Measurements from ENCODE around the gene U2SURP. TPM values are rescaled to one million over a fixed set of nuclear protein-coding genes. Genes with fewer than 3 reads are reported as not detected.
"Not testable (repeated sequence)": the region's sequence is repeated elsewhere in the genome, so short reads cannot be mapped to it uniquely, and the experiment has no call there.

Gene U2SURP
- total RNA-seq, 1 donor from 2014 or later, result 68.2 TPM

- no peak for DNase-seq (ENCODE audit: low spot score)
Observed at GRCh38 chr3:143011705-143012104, 10.3 kb downstream of the U2SURP start.

- DNase-seq (ENCODE audit: low spot score), result no peak
Observed at GRCh38 chr3:143014921-143015320, 13.6 kb downstream of the U2SURP start.

- DNase-seq (ENCODE audit: low spot score), result no peak
Observed at GRCh38 chr3:143016321-143016972, 15.1 kb downstream of the U2SURP start.

- DNase-seq (ENCODE audit: low spot score), result no peak
Observed at GRCh38 chr3:143024351-143024960, 23.1 kb downstream of the U2SURP start.

- DNase-seq (ENCODE audit: low spot score), result no peak
Observed at GRCh38 chr3:143031327-143031726, 30.0 kb downstream of the U2SURP start.

- not testable (repeated sequence) for DNase-seq (ENCODE audit: low spot score)
Observed at GRCh38 chr3:143031796-143032387, 30.5 kb downstream of the U2SURP start.

- DNase-seq (ENCODE audit: low spot score), result no peak
Observed at GRCh38 chr3:143035466-143036211, 34.3 kb downstream of the U2SURP start.

- no peak for DNase-seq (ENCODE audit: low spot score)
Observed at GRCh38 chr3:143036557-143036956, 35.2 kb downstream of the U2SURP start.

GRCh38 chr3:143037867-143038266, 36.5 kb downstream of the U2SURP start:
- DNase-seq (ENCODE audit: low spot score), result no peak

- no peak for DNase-seq (ENCODE audit: low spot score)
Observed at GRCh38 chr3:143040261-143040879, 39.0 kb downstream of the U2SURP start.

GRCh38 chr3:143041903-143042302, 40.5 kb downstream of the U2SURP start:
- DNase-seq (ENCODE audit: low spot score), result no peak

GRCh38 chr3:143045639-143046038, 44.3 kb downstream of the U2SURP start:
- DNase-seq (ENCODE audit: low spot score), result no peak

- not testable (repeated sequence) for DNase-seq (ENCODE audit: low spot score)
Observed at GRCh38 chr3:143046075-143046474, 44.7 kb downstream of the U2SURP start.

GRCh38 chr3:143054011-143054410, 52.6 kb downstream of the U2SURP start:
- no peak for DNase-seq (ENCODE audit: low spot score)

GRCh38 chr3:143056372-143056771, 55.0 kb downstream of the U2SURP start:
- no peak for DNase-seq (ENCODE audit: low spot score)

- no peak for DNase-seq (ENCODE audit: low spot score)
Observed at GRCh38 chr3:143060906-143061305, 59.5 kb downstream of the U2SURP start.

GRCh38 chr3:143063018-143063417, 61.6 kb downstream of the U2SURP start:
- no peak for DNase-seq (ENCODE audit: low spot score)

- no peak for DNase-seq (ENCODE audit: low spot score)
Observed at GRCh38 chr3:143064777-143065176, 63.4 kb downstream of the U2SURP start.

GRCh38 chr3:143065364-143065763, 64.0 kb downstream of the U2SURP start:
- DNase-seq (ENCODE audit: low spot score), result no peak

GRCh38 chr3:143066033-143066432, 64.7 kb downstream of the U2SURP start:
- DNase-seq (ENCODE audit: low spot score), result no peak

- DNase-seq (ENCODE audit: low spot score), result no peak
Observed at GRCh38 chr3:143067201-143067600, 65.8 kb downstream of the U2SURP start.

GRCh38 chr3:143068059-143068458, 66.7 kb downstream of the U2SURP start:
- no peak for DNase-seq (ENCODE audit: low spot score)
